ENCODE measurements around the gene SLIT3.

- no peak for TF ChIP-seq POLR2AphosphoS5 (IDR thresholded peaks at IDR 0.05; ENCODE audit: low read depth)
- TF ChIP-seq CTCF (IDR thresholded peaks at IDR 0.05; ENCODE audit: insufficient read depth, low read length): no peak
Measured at GRCh38 chr5:169178274-169178673, 122.7 kb downstream of the SLIT3 start.
